Measurements from ENCODE around the gene PARD3B. TPM values are rescaled to one million over a fixed set of nuclear protein-coding genes. Genes with fewer than 3 reads are reported as not detected.

PARD3B gene
- total RNA-seq, 1 donor from 2014 or later, result not detected

GRCh38 chr2:204696124-204696523 lies 150.8 kb downstream of the PARD3B start:
- intact Hi-C loops (cut with micrococcal nuclease), result loop anchor here (10.0 kb wide), 1 partner anchor 979 kb away; no protein-coding TSS in a partner anchor
- no peak overlapping the region for H3K4me3 Mint-ChIP-seq
- CTCF ChIA-PET, result no interaction called here
- H3K36me3 Mint-ChIP-seq (ENCODE audit: low read depth), result no peaks in the 10 kb centered on the region
- TF ChIP-seq CTCF (IDR thresholded peaks at IDR 0.05), result no peak
- ATAC-seq (ENCODE audit: low read depth) (no peak), DNase-seq (no peak)
- H3K4me1 Mint-ChIP-seq, result no peaks in the 10 kb centered on the region
- no peaks in the 10 kb centered on the region for H3K9me3 Mint-ChIP-seq
- POLR2A ChIA-PET, result no interaction called here
- H3K27ac Mint-ChIP-seq, result no peak overlapping the region
- no peaks in the 10 kb centered on the region for H3K27me3 Mint-ChIP-seq

- intact Hi-C loops (cut with micrococcal nuclease), result no loop called here
- ChIA-PET POLR2A (no interaction called here), CTCF (no interaction called here)
- no peak for DNase-seq
- H3K27ac Mint-ChIP-seq, result no peak overlapping the region
- no peak for ATAC-seq (ENCODE audit: low read depth)
- TF ChIP-seq CTCF (IDR thresholded peaks at IDR 0.05), result no peak
- H3K27me3 Mint-ChIP-seq, result no peaks in the 10 kb centered on the region
- no peaks in the 10 kb centered on the region for H3K9me3 Mint-ChIP-seq
- no peaks in the 10 kb centered on the region for H3K36me3 Mint-ChIP-seq (ENCODE audit: low read depth)
- no peaks in the 10 kb centered on the region for H3K4me1 Mint-ChIP-seq
- no peak overlapping the region for H3K4me3 Mint-ChIP-seq
Observed at GRCh38 chr2:204705243-204705932, 160.1 kb downstream of the PARD3B start.

GRCh38 chr2:204706939-204707338 lies 161.7 kb downstream of the PARD3B start:
- intact Hi-C loops (cut with micrococcal nuclease), result no loop called here
- no peaks in the 10 kb centered on the region for H3K27me3 Mint-ChIP-seq
- H3K36me3 Mint-ChIP-seq (ENCODE audit: low read depth), result no peaks in the 10 kb centered on the region
- DNase-seq (no peak), ATAC-seq (ENCODE audit: low read depth) (no peak)
- TF ChIP-seq CTCF (IDR thresholded peaks at IDR 0.05), result no peak
- ChIA-PET CTCF (no interaction called here), POLR2A (no interaction called here)
- H3K4me3 Mint-ChIP-seq, result no peak overlapping the region
- no peak overlapping the region for H3K27ac Mint-ChIP-seq
- no peaks in the 10 kb centered on the region for H3K4me1 Mint-ChIP-seq
- H3K9me3 Mint-ChIP-seq, result no peaks in the 10 kb centered on the region

- Mint-ChIP-seq H3K36me3 (ENCODE audit: low read depth) (no peaks in the 10 kb centered on the region), H3K9me3 (peaks cover 2% of the 10 kb centered on the region), H3K27me3 (no peaks in the 10 kb centered on the region), H3K4me3 (no peak overlapping the region), H3K27ac (no peak overlapping the region), H3K4me1 (no peaks in the 10 kb centered on the region)
- TF ChIP-seq CTCF (IDR thresholded peaks at IDR 0.05), result no peak
- DNase-seq, result no peak
- POLR2A ChIA-PET, result no interaction called here
- no peak for ATAC-seq (ENCODE audit: low read depth)
- intact Hi-C loops (cut with micrococcal nuclease), result no loop called here
- CTCF ChIA-PET, result no interaction called here
Observed at GRCh38 chr2:204713211-204713610, 167.9 kb downstream of the PARD3B start.

- Mint-ChIP-seq H3K27ac (no peak overlapping the region), H3K36me3 (ENCODE audit: low read depth) (no peaks in the 10 kb centered on the region), H3K9me3 (peaks cover 2% of the 10 kb centered on the region), H3K4me3 (no peak overlapping the region), H3K4me1 (no peaks in the 10 kb centered on the region), H3K27me3 (no peaks in the 10 kb centered on the region)
- TF ChIP-seq CTCF (IDR thresholded peaks at IDR 0.05), result no peak
- ChIA-PET POLR2A (no interaction called here), CTCF (no interaction called here)
- ATAC-seq (ENCODE audit: low read depth) (no peak), DNase-seq (no peak)
- intact Hi-C loops (cut with micrococcal nuclease), result no loop called here
Observed at GRCh38 chr2:204715361-204715760, 170.1 kb downstream of the PARD3B start.

Data from activated B cell treated with CpG ODN at 0.5 μM for 24 hours (primary cell).